Stimulated activated CD8-positive, alpha-beta memory T cell treated with anti-CD3 and anti-CD28 coated beads, Interleukin-7, amount 100 ng/mL, for 4 hours (primary cell): Measurements from ENCODE around the gene ELOVL1.

ENCODE experiments used
- DNase-seq, 2 donors: peaks; one replicate each; pipeline ENCODE4 v3.0.0-alpha.2; 2020; ENCODE audit warnings: low read depth in 2 of 2

ELOVL1 gene

DNA sequence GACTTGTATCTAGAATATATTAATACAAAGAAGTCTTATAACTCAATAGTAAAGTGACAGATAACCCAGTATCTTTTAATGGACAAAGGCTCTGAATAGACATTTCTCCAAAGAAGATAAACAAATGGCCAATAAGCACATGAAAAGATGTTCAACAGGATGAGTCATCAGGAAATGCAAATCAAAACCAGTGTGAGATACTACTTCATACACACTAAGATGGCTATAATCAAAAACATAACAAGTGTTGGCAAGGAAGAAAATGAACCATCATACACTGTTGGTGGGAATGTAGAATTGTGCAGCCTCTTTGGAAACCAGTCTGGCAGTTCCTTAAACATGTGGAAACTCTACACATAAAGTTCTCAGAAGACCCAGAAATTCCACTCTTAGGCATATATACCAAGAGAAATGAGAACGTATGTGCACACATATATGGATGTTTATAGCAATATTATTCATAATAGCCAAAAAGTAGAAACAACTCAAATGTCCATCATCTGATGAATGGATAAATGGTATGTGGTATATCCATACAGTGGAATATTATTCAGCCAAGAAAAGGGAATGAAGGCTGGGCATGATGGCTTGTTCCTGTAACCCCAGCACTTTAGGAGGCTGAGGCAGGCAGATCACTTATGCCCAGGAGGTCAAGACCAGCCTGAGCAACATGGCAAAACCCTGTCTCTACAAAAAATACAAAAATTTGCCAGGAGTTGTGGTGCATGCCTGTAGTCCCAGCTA, 40.1 kb downstream of the ELOVL1 start:
- no peak for DNase-seq

GRCh38 chr1:43325381-43325780, 42.4 kb downstream of the ELOVL1 start:
- DNase-seq = no peak

GRCh38 chr1:43324810-43325209, 43.0 kb downstream of the ELOVL1 start:
- no peak for DNase-seq

DNA sequence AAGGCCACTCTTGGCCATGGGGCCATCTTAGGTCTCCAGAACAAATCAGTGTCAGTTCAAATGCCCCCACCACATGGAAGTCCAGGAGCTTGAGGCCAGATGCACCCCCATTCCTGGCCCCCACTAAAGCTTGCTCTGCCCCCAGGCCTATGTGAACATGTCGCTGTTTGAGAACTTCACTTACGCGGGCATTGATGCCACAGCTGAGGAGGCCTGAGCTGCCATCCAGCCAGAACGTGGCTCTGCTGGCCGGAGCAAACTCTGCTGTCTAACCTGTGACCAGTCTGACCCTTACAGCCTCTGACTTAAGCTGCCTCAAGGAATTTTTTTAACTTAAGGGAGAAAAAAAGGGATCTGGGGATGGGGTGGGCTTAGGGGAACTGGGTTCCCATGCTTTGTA, 45.3 kb downstream of the ELOVL1 start:
- no peak for DNase-seq

GRCh38 chr1:43321331-43321891, 46.4 kb downstream of the ELOVL1 start:
- no peak for DNase-seq

DNA sequence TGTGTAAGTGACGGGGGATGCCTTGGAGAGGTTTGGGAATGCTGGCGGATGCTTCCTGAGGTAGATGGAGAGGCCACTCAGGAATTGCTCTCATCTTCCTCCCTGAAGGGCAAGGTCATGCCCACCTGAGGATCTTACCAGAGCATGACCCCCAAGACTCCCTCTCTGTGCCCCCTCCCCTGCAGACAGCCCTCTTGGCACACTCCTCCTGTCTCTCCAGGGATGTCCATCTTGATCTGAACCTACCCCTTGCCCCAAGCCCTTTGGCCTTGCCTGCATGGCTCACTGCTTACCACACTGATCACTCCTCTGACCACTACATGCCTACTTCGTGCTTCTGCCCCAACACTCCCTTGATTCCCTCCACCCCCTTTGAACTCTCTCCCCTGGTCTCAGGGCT, 48.0 kb downstream of the ELOVL1 start:
- DNase-seq = no peak

- DNase-seq = no peak
These were observed 48.5 kb downstream of the ELOVL1 start for GRCh38 chr1:43319288-43319687.

DNA sequence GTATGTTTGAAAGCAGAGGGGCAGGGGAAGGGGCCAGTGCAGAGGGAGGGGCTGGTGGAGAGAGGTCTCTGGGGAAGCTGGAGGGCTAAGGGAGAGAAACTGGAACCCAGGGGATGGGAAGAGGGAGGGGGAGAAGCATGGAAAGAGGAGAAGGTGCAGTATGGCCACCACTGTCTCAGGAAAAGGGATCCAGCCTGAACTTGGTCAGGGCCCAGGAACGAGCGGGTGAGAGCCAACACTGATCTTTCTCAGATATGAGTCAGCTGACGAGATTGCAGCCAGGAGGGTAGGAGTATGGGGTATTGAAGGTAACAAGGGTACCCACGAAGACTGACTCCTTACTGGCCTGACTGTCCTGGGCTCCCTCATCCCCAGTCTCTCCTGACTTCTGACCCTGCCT, 49.0 kb downstream of the ELOVL1 start:
- no peak for DNase-seq

- DNase-seq = no peak
These were observed 49.9 kb downstream of the ELOVL1 start for GRCh38 chr1:43317817-43318471.

DNA sequence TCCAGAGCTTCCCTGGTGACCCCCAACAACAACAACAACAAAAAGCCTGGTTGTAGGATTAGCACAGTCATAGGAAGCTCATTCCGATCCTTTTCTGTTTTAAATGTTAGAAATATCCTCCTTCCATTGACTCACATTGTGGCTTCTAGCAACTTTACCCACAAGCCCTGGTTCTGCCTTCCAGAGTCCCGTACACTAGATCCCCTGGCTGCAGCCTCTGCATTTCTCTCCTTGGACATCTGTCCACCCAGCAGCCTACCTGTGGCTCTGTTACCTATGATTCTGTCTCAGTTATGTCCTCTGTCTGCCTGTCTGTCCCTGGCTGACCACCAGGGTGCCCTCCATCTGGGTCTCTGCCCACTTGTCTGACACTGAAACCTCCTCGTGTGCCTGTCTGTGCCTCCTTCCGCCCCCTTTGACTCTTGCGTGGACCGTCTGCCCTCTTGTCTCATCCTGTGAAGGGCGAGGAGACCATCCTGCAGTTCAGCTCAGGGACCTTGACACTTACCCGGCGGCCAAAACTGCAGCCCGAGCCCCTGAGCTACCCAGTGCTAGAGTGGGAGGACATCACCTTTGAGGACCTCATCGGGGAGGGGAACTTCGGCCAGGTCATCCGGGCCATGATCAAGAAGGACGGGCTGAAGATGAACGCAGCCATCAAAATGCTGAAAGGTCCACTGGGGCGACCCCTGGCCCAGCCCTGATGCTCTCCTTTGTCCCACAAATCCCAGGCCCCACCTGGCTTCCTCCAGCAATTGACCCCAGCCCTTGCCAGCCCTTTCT, 50.9 kb downstream of the ELOVL1 start:
- no peak for DNase-seq

GRCh38 chr1:43315963-43316737, 51.7 kb downstream of the ELOVL1 start:
- no peak for DNase-seq

DNA sequence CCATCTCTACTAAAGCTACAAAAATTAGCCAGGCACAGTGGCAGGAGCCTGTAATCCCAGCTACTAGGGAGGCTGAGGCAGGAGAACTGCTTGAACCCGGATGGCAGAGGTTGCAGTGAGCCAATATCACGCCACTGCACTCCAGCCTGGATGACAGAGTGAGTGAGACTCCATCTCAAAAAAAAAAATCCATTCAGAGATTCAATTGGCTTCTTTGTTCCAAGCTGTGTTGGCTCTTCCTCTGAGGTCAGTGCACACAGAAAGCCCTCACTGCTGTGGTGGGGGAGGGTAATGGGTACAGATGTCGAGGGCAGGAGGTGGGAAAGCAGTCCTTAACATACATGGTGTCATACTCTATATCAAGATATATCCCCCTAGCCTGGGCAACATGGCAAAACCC, 52.3 kb downstream of the ELOVL1 start:
- no peak for DNase-seq

- no peak for DNase-seq
These were observed 53.6 kb downstream of the ELOVL1 start for GRCh38 chr1:43314233-43314632.

- no peak for DNase-seq
These were observed 54.0 kb downstream of the ELOVL1 start for GRCh38 chr1:43313771-43314170.
